ENCODE data around the gene PLXDC2. TPM values are rescaled to one million over a fixed set of nuclear protein-coding genes. Genes with fewer than 3 reads are reported as not detected.

The PLXDC2 gene
- total RNA-seq, 5 donors from 2014 or later (not counting 1 experiment from before 2014, with no cell fraction given): 0.49 to 1.1 (median 0.56) TPM

- no peaks in the 10 kb centered on the region for H3K36me3 Mint-ChIP-seq
These were observed 26.6 kb upstream of the PLXDC2 start for GRCh38 chr10:19789607-19790006.

GRCh38 chr10:19791032-19791431 is 25.2 kb upstream of the PLXDC2 start:
- no CpG with 5 or more reads among the region's 2 CpGs for WGBS (ENCODE audit: insufficient coverage)
- DNase-seq: no peak
- Mint-ChIP-seq H3K9me3 (peaks cover 0 to 6% (median 6%) of the 10 kb centered on the region in 3 donors), H3K4me1 (no peaks in the 10 kb centered on the region), H3K4me3 (no peak overlapping the region), H3K36me3 (no peaks in the 10 kb centered on the region), H3K27me3 (no peaks in the 10 kb centered on the region), H3K27ac (no peak overlapping the region)
- no peak for ATAC-seq (replicated peaks in 1 of 4)
- no peaks in the 10 kb centered on the region for H3K4me1 ChIP-seq (ENCODE audit: control insufficient read depth in 1 of 2, extremely low read depth in 1 of 2, insufficient read depth in 2 of 2, low read length in 2 of 2)
- H3K27ac ChIP-seq (ENCODE audit: low read length): no peak overlapping the region
- no peaks in the 10 kb centered on the region for H3K9me3 ChIP-seq
- H3K27me3 ChIP-seq (replicated peaks in 1 of 2; ENCODE audit: control insufficient read depth in 2 of 2, extremely low read depth in 1 of 2, insufficient read depth in 2 of 2, low read length in 1 of 2): no peaks in the 10 kb centered on the region
- no peak overlapping the region for H3K4me3 ChIP-seq (ENCODE audit: control insufficient read depth in 1 of 2, extremely low read depth in 1 of 2, low read length in 1 of 2)
- POLR2A ChIA-PET: no interaction called here
- CTCF ChIA-PET: no interaction called here
- H3K36me3 ChIP-seq (ENCODE audit: control insufficient read depth in 2 of 2, extremely low read depth in 1 of 2, insufficient read depth in 1 of 2, low read length in 1 of 2): no peaks in the 10 kb centered on the region

More at GRCh38 chr10:19789607-19790006, 26.6 kb upstream of the PLXDC2 start:
- Histone ChIP-seq H3K27me3 (replicated peaks in 1 of 2; ENCODE audit: control insufficient read depth in 2 of 2, extremely low read depth in 1 of 2, insufficient read depth in 2 of 2, low read length in 1 of 2) (no peaks in the 10 kb centered on the region), H3K4me3 (ENCODE audit: control insufficient read depth in 1 of 2, extremely low read depth in 1 of 2, low read length in 1 of 2) (no peak overlapping the region), H3K4me1 (ENCODE audit: control insufficient read depth in 1 of 2, extremely low read depth in 1 of 2, insufficient read depth in 2 of 2, low read length in 2 of 2) (no peaks in the 10 kb centered on the region), H3K36me3 (ENCODE audit: control insufficient read depth in 2 of 2, extremely low read depth in 1 of 2, insufficient read depth in 1 of 2, low read length in 1 of 2) (no peaks in the 10 kb centered on the region), H3K27ac (ENCODE audit: low read length) (no peak overlapping the region), H3K9me3 (no peaks in the 10 kb centered on the region)
- peaks cover 0 to 10% (median under 1%) of the 10 kb centered on the region in 3 donors for H3K9me3 Mint-ChIP-seq
- no peaks in the 10 kb centered on the region for H3K4me1 Mint-ChIP-seq
- H3K27ac Mint-ChIP-seq: no peak overlapping the region
- WGBS (ENCODE audit: insufficient coverage): 83% methylated on average over 1 of the region's 5 CpGs
- ChIA-PET POLR2A (no interaction called here), CTCF (interaction anchor here in 1 of 2 donors (0.6 kb wide), 1 partner anchor 1474 kb away, joined by 6 read pairs; no protein-coding TSS in a partner anchor)
- H3K4me3 Mint-ChIP-seq: no peak overlapping the region
- H3K27me3 Mint-ChIP-seq: no peaks in the 10 kb centered on the region
- ATAC-seq (replicated peaks in 1 of 4): no peak
- no peak for DNase-seq

- no peak overlapping the region for H3K4me3 Mint-ChIP-seq
- no peak overlapping the region for H3K4me3 ChIP-seq (ENCODE audit: control insufficient read depth in 1 of 2, extremely low read depth in 1 of 2, low read length in 1 of 2)
- H3K4me1 ChIP-seq (ENCODE audit: control insufficient read depth in 1 of 2, extremely low read depth in 1 of 2, insufficient read depth in 2 of 2, low read length in 2 of 2): no peaks in the 10 kb centered on the region
- H3K27me3 ChIP-seq (replicated peaks in 1 of 2; ENCODE audit: control insufficient read depth in 2 of 2, extremely low read depth in 1 of 2, insufficient read depth in 2 of 2, low read length in 1 of 2): no peaks in the 10 kb centered on the region
- no peaks in the 10 kb centered on the region for H3K36me3 ChIP-seq (ENCODE audit: control insufficient read depth in 2 of 2, extremely low read depth in 1 of 2, insufficient read depth in 1 of 2, low read length in 1 of 2)
- H3K9me3 Mint-ChIP-seq: peaks cover 4 to 11% (median 6%) of the 10 kb centered on the region in 3 donors
- no peaks in the 10 kb centered on the region for H3K27me3 Mint-ChIP-seq
- no peaks in the 10 kb centered on the region for H3K9me3 ChIP-seq
- CTCF ChIA-PET: interaction anchor here in 1 of 2 donors (0.6 kb wide), 1 partner anchor 1169 kb away, joined by 3 read pairs; no protein-coding TSS in a partner anchor
- no peak overlapping the region for H3K27ac Mint-ChIP-seq
- WGBS (ENCODE audit: insufficient coverage): no CpG with 5 or more reads among the region's 5 CpGs
- DNase-seq (no peak), ATAC-seq (replicated peaks in 1 of 4) (no peak)
- H3K36me3 Mint-ChIP-seq: no peaks in the 10 kb centered on the region
- POLR2A ChIA-PET: interaction anchor here in 1 of 2 donors (0.6 kb wide), 1 partner anchor 14 kb away, joined by 3 read pairs; no protein-coding TSS in a partner anchor
- H3K27ac ChIP-seq (ENCODE audit: low read length): no peak overlapping the region
- no peaks in the 10 kb centered on the region for H3K4me1 Mint-ChIP-seq
These were observed 20.5 kb upstream of the PLXDC2 start for GRCh38 chr10:19795684-19796083.

DNA sequence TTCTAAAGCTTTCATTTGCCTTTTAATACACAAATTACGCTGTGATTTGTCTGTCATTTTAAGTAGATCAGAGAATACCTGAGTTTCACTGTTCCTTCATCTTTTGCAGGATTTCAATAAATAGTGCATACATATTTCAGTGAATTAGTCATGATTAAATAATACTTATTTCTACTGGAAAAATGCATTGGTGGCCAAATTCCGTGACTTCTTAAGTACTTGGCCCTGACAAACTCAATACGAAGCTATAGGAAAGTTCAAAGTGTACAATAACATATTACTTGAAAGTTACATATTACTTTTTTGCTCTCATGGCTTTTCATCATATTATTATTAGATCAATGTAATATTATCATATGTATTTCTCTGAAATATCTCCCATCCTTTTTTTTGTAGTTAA is 16.1 kb upstream of the PLXDC2 start:
- Histone ChIP-seq H3K4me1 (ENCODE audit: control insufficient read depth in 1 of 2, extremely low read depth in 1 of 2, insufficient read depth in 2 of 2, low read length in 2 of 2) (no peaks in the 10 kb centered on the region), H3K27me3 (replicated peaks in 1 of 2; ENCODE audit: control insufficient read depth in 2 of 2, extremely low read depth in 1 of 2, insufficient read depth in 2 of 2, low read length in 1 of 2) (no peaks in the 10 kb centered on the region), H3K4me3 (ENCODE audit: control insufficient read depth in 1 of 2, extremely low read depth in 1 of 2, low read length in 1 of 2) (no peak overlapping the region), H3K9me3 (no peaks in the 10 kb centered on the region), H3K36me3 (ENCODE audit: control insufficient read depth in 2 of 2, extremely low read depth in 1 of 2, insufficient read depth in 1 of 2, low read length in 1 of 2) (no peaks in the 10 kb centered on the region), H3K27ac (ENCODE audit: low read length) (no peak overlapping the region)
- H3K4me3 Mint-ChIP-seq: no peak overlapping the region
- CTCF ChIA-PET: no interaction called here
- H3K4me1 Mint-ChIP-seq: no peaks in the 10 kb centered on the region
- H3K9me3 Mint-ChIP-seq: peaks cover 7 to 15% (median 7%) of the 10 kb centered on the region in 3 donors
- no peak for DNase-seq
- H3K36me3 Mint-ChIP-seq: no peaks in the 10 kb centered on the region
- no CpG with 5 or more reads among the region's 3 CpGs for WGBS (ENCODE audit: insufficient coverage)
- no peak overlapping the region for H3K27ac Mint-ChIP-seq
- ATAC-seq (replicated peaks in 1 of 4): no peak
- no peaks in the 10 kb centered on the region for H3K27me3 Mint-ChIP-seq
- POLR2A ChIA-PET: no interaction called here

DNA sequence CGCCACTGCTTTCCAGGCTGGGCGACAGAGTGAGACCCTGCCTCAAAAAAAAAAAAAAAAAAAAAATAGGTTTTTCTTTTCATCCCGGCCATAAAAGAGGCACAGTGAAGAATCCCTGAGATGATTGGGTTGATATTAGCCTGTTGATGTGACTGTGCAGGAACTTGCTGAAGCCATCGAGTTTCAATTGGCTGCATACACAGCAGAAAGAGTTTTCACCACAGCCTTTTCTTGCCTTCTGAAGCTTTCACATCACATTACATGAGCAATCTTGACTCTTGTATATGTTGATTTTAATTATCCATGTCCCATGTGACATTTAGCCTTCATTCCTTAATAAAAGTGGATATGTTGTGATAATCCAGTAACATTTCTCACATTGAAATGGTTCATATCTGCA is 14.9 kb upstream of the PLXDC2 start:
- H3K27ac Mint-ChIP-seq: no peak overlapping the region
- H3K9me3 Mint-ChIP-seq: peaks cover 7 to 19% (median 9%) of the 10 kb centered on the region in 3 donors
- POLR2A ChIA-PET: no interaction called here
- CTCF ChIA-PET: no interaction called here
- no peak overlapping the region for H3K27ac ChIP-seq (ENCODE audit: low read length)
- WGBS (ENCODE audit: insufficient coverage): no CpG with 5 or more reads among the region's 4 CpGs
- peaks cover 0 to 1% of the 10 kb centered on the region in 2 donors for H3K27me3 Mint-ChIP-seq
- ATAC-seq (replicated peaks in 1 of 4) (no peak), DNase-seq (no peak)
- no peak overlapping the region for H3K4me3 ChIP-seq (ENCODE audit: control insufficient read depth in 1 of 2, extremely low read depth in 1 of 2, low read length in 1 of 2)
- no peaks in the 10 kb centered on the region for H3K4me1 Mint-ChIP-seq
- H3K4me3 Mint-ChIP-seq: no peak overlapping the region
- no peaks in the 10 kb centered on the region for H3K9me3 ChIP-seq
- no peaks in the 10 kb centered on the region for H3K27me3 ChIP-seq (replicated peaks in 1 of 2; ENCODE audit: control insufficient read depth in 2 of 2, extremely low read depth in 1 of 2, insufficient read depth in 2 of 2, low read length in 1 of 2)
- no peaks in the 10 kb centered on the region for H3K4me1 ChIP-seq (ENCODE audit: control insufficient read depth in 1 of 2, extremely low read depth in 1 of 2, insufficient read depth in 2 of 2, low read length in 2 of 2)
- H3K36me3 Mint-ChIP-seq: no peaks in the 10 kb centered on the region
- H3K36me3 ChIP-seq (ENCODE audit: control insufficient read depth in 2 of 2, extremely low read depth in 1 of 2, insufficient read depth in 1 of 2, low read length in 1 of 2): no peaks in the 10 kb centered on the region

- POLR2A ChIA-PET: no interaction called here
- H3K36me3 ChIP-seq (ENCODE audit: control insufficient read depth in 2 of 2, extremely low read depth in 1 of 2, insufficient read depth in 1 of 2, low read length in 1 of 2): no peaks in the 10 kb centered on the region
- H3K27me3 ChIP-seq (replicated peaks in 1 of 2; ENCODE audit: control insufficient read depth in 2 of 2, extremely low read depth in 1 of 2, insufficient read depth in 2 of 2, low read length in 1 of 2): no peaks in the 10 kb centered on the region
- ATAC-seq (replicated peaks in 1 of 4) (no peak), DNase-seq (no peak)
- H3K27ac ChIP-seq (ENCODE audit: low read length): no peak overlapping the region
- no peak overlapping the region for H3K4me3 Mint-ChIP-seq
- H3K36me3 Mint-ChIP-seq: no peaks in the 10 kb centered on the region
- H3K4me1 Mint-ChIP-seq: no peaks in the 10 kb centered on the region
- 71% methylated on average over 1 of the region's 2 CpGs for WGBS (ENCODE audit: insufficient coverage)
- no peaks in the 10 kb centered on the region for H3K4me1 ChIP-seq (ENCODE audit: control insufficient read depth in 1 of 2, extremely low read depth in 1 of 2, insufficient read depth in 2 of 2, low read length in 2 of 2)
- H3K4me3 ChIP-seq (ENCODE audit: control insufficient read depth in 1 of 2, extremely low read depth in 1 of 2, low read length in 1 of 2): no peak overlapping the region
- no peak overlapping the region for H3K27ac Mint-ChIP-seq
- CTCF ChIA-PET: no interaction called here
- H3K9me3 ChIP-seq: no peaks in the 10 kb centered on the region
- peaks cover 5 to 22% (median 9%) of the 10 kb centered on the region in 3 donors for H3K9me3 Mint-ChIP-seq
- peaks cover 0 to 1% of the 10 kb centered on the region in 2 donors for H3K27me3 Mint-ChIP-seq
These were observed 12.6 kb upstream of the PLXDC2 start for GRCh38 chr10:19803676-19804075.

DNA sequence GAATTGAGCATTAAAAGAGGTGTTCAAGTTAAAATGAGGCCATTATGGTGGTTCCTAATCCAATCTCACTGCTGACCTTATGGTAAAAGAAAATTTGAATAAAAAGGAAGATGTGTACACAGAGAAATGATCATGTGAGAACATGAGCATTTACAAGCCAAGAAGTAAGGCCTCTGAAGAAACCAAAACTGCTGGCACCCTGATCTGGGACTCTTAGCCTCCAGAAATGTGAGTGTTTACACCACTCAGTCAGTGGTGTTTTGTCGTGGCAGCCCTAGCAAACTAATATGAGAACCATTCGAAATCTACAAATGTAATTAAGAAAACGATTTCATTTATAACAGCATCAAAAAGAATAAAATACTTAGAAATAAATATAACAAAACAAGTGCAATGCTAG is 6.8 kb upstream of the PLXDC2 start:
- Histone ChIP-seq H3K27ac (ENCODE audit: low read length) (no peak overlapping the region), H3K9me3 (no peaks in the 10 kb centered on the region), H3K4me1 (ENCODE audit: control insufficient read depth in 1 of 2, extremely low read depth in 1 of 2, insufficient read depth in 2 of 2, low read length in 2 of 2) (no peaks in the 10 kb centered on the region), H3K4me3 (ENCODE audit: control insufficient read depth in 1 of 2, extremely low read depth in 1 of 2, low read length in 1 of 2) (no peak overlapping the region), H3K27me3 (replicated peaks in 1 of 2; ENCODE audit: control insufficient read depth in 2 of 2, extremely low read depth in 1 of 2, insufficient read depth in 2 of 2, low read length in 1 of 2) (no peaks in the 10 kb centered on the region), H3K36me3 (ENCODE audit: control insufficient read depth in 2 of 2, extremely low read depth in 1 of 2, insufficient read depth in 1 of 2, low read length in 1 of 2) (no peaks in the 10 kb centered on the region)
- H3K4me3 Mint-ChIP-seq: no peak overlapping the region
- H3K9me3 Mint-ChIP-seq: peaks cover 0 to 16% (median 6%) of the 10 kb centered on the region in 3 donors
- no CpG with 5 or more reads among the region's 3 CpGs for WGBS (ENCODE audit: insufficient coverage)
- POLR2A ChIA-PET: no interaction called here
- no peaks in the 10 kb centered on the region for H3K36me3 Mint-ChIP-seq
- DNase-seq (no peak), ATAC-seq (replicated peaks in 1 of 4) (no peak)
- no peaks in the 10 kb centered on the region for H3K4me1 Mint-ChIP-seq
- H3K27ac Mint-ChIP-seq: no peak overlapping the region
- H3K27me3 Mint-ChIP-seq: peaks cover 10 to 15% of the 10 kb centered on the region in 2 donors
- CTCF ChIA-PET: no interaction called here

Measured in T-cell (primary cell).